HG03139 (cell line): ENCODE measurements around the gene ZNF616.

Experiments used
- ATAC-seq: cut with Tn5 transposase; IDR thresholded peaks from one replicate; pipeline ENCODE4 v1.9.1; 2021; ENCODE audit not compliant: unreplicated experiment

Gene ZNF616

GRCh38 chr19:52139252-52140031, at the start of gene ZNF616:
Gene ZNF616, minus strand, starts transcription at chr19:52139938. Its CDS starts 9,426 bp downstream, at chr19:52130512.
- peak; percentile 59 for ATAC-seq

- ATAC-seq: no peak
These were observed 49.3 kb upstream of the ZNF616 start for GRCh38 chr19:52188822-52189734.

GRCh38 chr19:52187407-52187806, 47.7 kb upstream of the ZNF616 start:
- no peak for ATAC-seq

GRCh38 chr19:52176574-52176973, 36.8 kb upstream of the ZNF616 start:
- ATAC-seq: no peak

- ATAC-seq: no peak
These were observed 32.6 kb upstream of the ZNF616 start for GRCh38 chr19:52172347-52172746.

GRCh38 chr19:52171321-52172169, 31.8 kb upstream of the ZNF616 start, which contains the start of gene ZNF836:
Gene ZNF836, minus strand, starts transcription at chr19:52171621. Its CDS starts 3,549 bp downstream, at chr19:52168072.
- peak; percentile 73 for ATAC-seq

GRCh38 chr19:52170863-52171320, 31.2 kb upstream of the ZNF616 start:
- ATAC-seq: no peak

GRCh38 chr19:52170304-52170703, 30.6 kb upstream of the ZNF616 start:
- ATAC-seq: no peak

- ATAC-seq: no peak
These were observed 16.0 kb upstream of the ZNF616 start for GRCh38 chr19:52155596-52156359.

- ATAC-seq: no peak
These were observed 8.5 kb upstream of the ZNF616 start for GRCh38 chr19:52148256-52148655.

GRCh38 chr19:52142001-52142595, 2.4 kb upstream of the ZNF616 start:
- ATAC-seq: no peak

- ATAC-seq: no peak
These were observed 1.5 kb upstream of the ZNF616 start for GRCh38 chr19:52141203-52141602.

GRCh38 chr19:52140032-52140710, 433 bp upstream of the ZNF616 start:
- peak; percentile 94 for ATAC-seq

- no peak for ATAC-seq
These were observed 821 bp downstream of the ZNF616 start for GRCh38 chr19:52138983-52139251.

GRCh38 chr19:52138278-52138982, 1.3 kb downstream of the ZNF616 start:
- no peak for ATAC-seq

- no peak for ATAC-seq
These were observed 19.5 kb downstream of the ZNF616 start for GRCh38 chr19:52120286-52120685.

GRCh38 chr19:52115526-52116053, 24.1 kb downstream of the ZNF616 start:
- no peak for ATAC-seq

- ATAC-seq: no peak
These were observed 25.0 kb downstream of the ZNF616 start for GRCh38 chr19:52114691-52115090.
